GM19452 (cell line): Measurements from ENCODE around the gene KCNJ15.
"Not testable (repeated sequence)": the region's sequence is repeated elsewhere in the genome, so short reads cannot be mapped to it uniquely, and the experiment has no call there.

Experiments used
- ATAC-seq: cut with Tn5 transposase; IDR thresholded peaks from one replicate; pipeline ENCODE4 v1.9.1; 2021; ENCODE audit not compliant: unreplicated experiment

The KCNJ15 gene

DNA sequence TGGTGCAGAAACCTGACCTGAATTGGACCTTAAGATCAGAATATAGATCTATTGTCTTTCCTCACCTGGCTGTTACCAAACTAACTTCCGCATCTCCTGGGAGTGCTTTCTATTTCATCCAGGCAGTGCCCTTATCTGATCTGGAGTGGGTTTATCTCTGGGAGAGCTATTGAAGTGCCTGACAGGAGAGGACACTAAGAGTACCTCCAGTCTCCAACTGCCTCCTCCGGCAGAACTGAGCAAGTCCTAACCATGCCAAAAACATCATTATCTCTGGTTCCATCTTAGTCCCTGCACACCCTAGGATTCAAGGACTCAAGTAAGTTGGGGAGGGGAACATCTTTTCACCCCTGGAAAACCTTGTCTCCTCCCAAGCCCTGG is 12.4 kb upstream of the KCNJ15 start:
- no peak for ATAC-seq

DNA sequence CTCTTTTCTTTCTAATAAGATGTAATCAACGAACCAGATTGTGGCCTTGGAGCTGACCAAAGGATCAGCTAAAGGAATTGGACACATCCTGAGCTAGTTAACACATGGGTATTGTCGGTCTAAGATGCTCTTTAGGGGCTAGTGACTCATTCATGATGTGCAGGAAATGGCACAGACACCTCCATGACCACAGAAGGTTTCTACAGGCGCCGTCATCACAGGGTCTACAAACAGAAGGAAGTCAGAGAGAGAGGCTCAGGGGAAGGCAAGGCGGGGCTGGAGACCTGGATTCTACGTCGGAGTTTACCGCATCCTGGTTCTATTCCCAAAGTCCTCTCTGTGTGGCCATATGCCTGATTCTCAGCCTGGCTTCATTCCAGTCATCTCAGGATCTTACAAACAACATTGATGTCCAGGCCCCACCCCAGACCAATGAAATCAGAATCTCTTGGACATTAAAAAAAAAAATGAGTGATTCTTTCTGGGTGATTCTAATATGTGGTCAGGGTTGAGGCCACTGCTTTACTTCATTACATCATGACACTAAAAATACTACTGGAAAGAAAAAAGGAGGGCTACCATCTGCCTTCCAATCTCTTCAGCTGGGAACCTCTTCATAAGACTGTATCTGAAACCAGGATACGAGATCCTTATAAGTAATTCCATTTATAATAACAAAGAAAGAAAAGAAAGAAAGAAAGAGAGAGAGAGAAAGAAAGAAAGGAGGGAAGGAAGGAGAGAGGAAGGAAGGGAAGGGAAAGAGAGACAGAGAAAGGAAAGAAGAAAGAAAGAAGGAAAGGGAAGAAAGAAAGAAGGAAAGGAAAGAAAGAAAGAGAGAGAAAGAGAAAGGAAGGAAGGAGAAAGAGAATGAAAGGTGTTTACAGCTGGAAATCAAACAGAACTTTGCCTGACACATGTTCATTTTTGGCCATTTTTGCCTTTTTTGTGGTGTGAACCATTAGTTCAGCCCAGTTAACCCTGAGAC is 11.6 kb upstream of the KCNJ15 start:
- peak; percentile 85 for ATAC-seq

DNA sequence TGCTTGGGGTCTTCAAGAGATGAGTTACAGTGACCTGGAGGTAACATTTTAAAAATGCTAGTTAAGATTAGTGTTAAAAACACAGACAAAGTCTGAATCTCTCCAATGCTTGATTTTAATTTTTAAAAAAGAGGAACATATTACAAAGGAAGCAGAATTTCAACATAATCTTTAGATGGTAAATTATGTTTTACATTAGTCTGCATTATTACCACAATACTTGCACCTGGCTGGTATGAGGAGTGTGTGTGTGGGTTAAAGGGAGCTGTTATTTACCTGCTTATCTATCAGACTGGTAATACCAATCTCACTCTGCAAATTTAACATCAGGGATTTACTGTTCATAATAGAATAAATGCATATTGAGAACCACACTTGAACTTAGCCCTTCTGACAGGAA is 10.3 kb upstream of the KCNJ15 start:
- no peak for ATAC-seq

DNA sequence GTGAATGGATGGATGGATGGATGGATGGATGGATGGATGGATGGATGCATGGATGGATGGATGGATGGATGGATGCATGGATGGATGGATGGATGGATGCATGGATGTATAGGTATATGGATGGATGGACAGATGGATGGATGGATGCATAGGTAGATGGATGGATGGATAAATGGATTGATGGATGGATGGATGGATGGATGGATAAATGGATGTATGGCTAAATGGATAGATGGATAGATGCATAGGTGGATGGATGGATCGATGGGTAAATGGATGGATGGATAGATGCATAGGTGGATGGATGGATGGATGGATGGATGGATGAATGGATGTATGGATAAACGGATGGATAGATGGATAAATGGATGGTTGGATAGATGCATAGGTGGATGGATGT is 9.7 kb upstream of the KCNJ15 start:
- not testable (repeated sequence) for ATAC-seq

DNA sequence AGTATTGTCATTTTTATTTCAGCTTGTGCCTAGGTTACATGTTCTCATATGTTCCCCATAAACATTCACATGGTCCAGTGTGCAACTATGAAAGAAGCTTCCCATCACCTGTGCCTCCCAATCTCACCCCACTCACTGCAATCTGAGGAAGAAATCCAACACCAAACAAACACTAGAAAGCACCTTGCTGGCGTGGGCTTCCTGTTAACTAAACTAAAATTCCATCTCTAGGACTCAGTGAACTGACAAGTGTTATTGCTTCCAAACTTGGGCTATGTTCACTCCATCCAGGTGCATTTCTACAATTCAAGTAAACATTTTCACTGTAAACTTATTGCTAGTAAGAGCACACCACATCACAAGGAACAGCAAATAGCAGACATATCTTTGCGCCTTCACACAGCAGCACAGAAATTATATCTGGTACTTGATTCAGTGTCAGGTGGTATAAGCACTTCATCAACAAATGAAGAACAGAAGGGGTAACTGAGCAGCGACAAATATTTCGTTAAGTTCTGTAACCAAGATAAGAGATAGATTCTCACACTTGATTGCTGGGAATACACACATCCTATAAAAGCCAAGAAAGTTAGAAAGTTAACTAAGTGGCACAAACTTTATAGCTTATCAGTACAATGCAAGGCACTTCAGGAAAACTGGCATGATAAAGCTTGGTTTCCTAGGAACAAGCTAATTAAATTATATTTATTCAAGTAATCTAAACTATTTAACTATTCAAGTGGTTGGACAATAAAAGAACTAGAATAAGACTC is 8.9 kb upstream of the KCNJ15 start:
- no peak for ATAC-seq

DNA sequence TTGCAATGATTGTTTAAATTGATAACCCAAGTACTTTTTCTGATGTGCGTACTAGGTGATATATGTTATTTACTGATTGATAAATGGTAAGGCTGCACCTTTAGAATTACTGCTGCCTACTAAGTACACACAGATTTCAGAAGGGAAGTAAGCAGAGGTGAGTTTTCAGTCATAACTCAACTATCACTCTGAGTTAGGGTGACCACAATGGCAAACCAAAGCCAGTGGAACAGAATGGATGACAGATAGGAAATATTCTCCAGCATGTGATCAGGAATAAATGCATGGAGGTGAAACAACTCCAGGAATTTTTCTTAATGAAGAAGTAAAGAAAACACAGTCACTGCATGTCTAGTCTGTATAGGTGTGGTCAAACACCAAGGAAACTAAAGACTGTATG is 7.5 kb upstream of the KCNJ15 start:
- ATAC-seq, result peak; percentile 74

DNA sequence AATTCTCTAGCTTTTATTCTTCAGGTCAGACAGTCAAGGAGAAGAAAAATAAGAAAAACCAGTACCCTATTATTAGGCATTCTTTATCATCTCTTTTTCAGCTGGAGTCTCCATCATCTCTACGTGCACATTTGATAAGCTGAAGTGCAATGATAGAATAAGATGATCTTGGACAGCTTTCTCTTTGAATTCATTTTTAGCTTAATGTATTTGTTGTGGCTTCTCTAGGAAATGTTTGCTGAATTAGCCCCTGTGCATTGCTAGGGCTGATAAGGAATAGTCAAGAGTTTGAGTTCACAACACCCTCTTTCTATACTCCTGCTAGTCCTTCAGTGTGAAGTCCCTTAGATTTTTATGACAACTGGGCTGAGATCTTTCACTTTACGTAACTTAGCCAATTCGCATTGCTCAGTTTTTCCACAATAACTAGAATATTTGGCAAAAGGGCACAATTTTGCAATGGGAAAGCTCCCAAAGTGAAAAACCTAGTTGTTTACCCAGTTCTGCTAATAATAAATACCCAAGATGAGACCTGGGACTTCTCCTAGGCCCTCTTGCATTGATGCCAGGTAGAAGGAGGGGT is 7.0 kb upstream of the KCNJ15 start:
- no peak for ATAC-seq

DNA sequence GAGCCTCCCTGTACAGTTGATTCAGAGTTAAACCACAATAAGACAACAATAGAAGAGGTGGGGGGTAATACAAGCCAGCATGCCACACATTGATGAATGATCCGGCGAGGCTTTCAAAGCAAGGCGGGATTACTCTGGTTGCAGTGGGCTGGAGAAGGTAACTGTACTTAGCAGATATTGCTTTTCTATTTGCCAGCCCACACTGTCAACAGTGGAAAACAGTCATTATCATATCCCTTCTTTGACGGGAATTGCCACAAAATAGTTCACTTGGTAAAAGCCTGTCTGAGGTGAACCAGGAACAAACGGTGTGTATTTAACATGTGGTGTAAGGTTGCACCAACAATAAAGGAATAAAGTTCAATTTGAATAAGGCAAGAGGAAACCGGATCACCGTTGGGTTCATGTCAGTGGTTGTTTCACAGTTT is 5.8 kb upstream of the KCNJ15 start:
- no peak for ATAC-seq

DNA sequence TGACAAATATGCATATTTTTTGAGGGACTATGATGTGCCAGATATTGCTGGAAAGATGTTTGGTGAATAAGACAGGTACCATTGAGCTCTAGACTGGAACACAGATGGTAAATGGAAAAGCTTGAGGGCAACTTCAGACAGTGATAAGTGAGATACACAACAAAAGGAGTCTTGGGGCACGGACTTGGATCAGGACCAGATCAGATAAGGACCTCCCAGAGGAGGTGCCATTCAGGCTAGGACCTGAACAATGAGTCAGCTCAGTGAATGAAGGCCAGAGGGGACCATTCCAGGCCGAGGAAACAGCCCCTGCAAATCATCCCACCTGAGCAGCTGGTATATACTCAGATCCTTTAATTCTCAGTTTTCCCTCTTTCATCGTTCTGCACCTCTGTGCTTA is 1.8 kb upstream of the KCNJ15 start:
- no peak for ATAC-seq

DNA sequence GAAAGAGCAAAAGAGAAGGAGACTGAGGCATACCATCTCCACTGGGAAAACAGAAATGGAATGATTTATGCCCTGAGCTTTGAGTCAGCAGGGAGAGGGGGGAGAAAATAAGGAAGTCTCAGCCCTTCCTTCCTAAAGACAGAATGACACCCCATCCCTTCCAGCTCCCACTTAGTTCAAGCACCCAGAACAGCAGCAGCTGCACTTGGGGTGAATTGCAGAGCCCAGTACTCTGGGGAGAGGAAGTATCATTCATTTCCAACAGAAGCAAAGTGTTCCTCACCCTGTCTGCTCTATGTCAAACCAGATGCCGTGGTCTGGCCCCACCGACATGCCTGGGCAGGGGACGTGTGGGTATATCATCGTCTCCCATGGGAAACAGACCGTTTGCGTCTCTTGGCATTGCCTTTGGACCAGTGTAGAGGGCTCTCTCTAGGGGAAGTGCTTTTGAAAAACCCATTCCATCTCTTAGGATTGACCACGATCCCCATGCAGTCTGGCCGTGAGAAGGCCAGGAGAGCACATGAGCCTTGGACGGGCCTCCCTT is 1.1 kb upstream of the KCNJ15 start:
- ATAC-seq, result no peak

DNA sequence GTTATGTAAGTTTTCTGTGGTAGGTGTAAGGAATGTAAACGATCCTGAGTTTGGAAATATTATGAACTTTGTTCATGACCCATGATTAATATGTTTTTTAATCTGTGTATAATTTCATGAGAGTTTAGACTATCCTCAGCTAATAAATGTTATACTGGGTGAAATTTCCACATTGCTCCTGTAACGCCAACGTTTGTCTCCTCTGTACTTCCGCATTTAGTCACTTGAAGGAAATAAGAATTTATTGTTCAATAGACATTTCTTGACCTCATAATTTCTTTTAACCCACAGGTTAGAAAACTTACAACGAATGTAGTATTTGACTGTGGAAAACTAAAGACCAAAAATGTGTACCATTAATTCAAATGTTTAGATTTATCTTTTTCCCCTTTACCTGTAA is 876 bp downstream of the KCNJ15 start:
- no peak for ATAC-seq

DNA sequence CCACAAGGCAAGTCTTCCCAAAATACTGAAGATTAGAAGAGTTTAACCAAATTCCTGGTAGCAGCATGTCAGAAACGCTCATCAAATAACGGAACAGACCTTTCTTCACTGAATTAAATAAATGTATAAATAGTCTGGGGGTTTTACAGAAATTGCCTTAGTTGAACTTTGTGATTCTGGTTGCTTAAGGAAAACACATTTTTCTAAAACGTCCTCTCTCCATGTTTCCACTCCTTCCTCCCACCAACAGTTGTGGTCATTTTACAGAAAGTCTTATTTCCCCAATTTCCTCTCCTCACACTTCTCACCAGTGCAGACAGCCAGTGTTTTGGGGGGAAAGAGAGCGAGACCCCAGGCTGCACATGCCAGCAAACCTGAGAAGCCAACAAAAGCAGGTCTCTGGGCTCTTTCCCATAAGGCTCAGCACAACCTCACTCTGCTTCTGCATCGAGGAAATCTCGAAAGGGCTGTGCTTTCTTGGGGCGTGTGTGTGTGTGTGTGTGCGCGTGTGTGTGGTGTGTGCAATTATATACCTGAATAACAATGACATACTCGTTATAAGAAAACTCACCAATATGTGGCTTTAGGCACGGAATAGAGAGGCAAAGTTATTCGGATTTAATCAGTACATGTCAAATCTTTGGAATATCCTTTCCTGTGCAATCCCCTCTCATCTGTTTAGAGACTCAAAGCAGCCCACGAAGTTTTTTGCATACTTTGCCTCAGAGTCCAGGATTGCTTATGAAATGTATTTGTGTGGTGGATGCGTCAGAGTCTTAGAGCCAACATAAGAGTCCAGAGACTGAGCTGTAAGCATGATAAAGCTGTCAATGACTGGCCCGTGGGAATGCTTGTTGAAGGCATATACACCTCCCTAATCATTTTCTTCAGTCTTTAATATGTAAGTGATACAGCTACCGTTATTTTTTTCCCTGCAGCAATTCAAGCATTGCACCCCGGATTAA is 2.0 kb downstream of the KCNJ15 start:
- ATAC-seq, result no peak

DNA sequence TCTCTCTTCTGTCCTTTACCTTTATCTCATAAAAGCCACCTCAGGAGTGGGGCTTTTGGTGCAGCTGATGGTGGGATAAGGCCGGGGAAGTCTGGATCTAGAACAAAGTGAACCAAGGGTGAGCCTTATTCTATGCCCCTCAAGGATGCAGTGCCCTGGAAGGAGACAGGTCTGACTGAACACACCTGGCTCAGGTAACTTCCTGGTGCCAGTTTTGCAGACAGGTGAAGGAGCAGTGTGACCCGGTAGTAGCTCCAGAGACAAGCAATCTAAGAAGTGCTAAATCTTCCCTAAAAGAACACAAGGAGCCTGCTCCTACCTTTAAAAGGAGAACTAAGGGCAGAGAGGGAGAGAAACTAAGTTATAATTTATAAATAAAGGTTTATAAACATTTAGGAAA is 2.9 kb downstream of the KCNJ15 start:
- no peak for ATAC-seq

DNA sequence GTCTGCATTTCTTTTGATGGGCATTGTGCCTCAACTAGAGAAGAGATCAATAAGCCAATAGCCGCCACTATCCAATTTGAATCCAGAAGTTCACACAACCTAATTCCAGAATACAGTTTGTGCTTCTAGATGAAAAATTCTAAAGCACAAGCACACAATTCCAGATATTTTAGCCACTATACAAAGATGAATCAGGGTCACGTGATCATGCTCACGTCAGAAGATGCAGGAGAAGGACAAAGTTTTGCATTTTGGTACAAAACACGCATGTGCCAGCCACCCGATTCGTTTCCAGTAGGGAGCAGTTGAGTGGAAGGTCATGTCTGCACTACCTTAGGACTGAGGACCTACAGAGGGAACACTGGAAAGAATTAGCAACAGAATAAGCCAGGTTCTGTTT is 3.6 kb downstream of the KCNJ15 start:
- no peak for ATAC-seq

DNA sequence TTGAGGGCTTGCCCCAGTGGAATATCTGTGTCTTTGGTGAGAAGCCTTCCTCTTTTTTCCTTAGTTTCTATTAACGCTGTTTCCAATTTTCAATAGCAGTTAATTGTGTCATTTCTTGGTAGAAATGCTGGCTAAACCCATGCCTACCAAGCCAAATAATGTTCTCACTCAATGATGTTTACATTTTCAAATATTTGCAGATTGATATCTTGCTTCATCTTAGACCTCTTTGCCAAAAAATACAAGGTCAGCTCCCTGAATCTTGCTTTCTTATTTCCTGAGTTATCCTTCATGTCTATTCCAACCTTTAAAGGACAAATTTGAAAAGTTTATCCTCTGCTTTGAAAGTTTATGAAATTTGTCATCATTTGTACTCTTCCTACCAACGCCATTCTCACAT is 5.1 kb downstream of the KCNJ15 start:
- ATAC-seq, result no peak

DNA sequence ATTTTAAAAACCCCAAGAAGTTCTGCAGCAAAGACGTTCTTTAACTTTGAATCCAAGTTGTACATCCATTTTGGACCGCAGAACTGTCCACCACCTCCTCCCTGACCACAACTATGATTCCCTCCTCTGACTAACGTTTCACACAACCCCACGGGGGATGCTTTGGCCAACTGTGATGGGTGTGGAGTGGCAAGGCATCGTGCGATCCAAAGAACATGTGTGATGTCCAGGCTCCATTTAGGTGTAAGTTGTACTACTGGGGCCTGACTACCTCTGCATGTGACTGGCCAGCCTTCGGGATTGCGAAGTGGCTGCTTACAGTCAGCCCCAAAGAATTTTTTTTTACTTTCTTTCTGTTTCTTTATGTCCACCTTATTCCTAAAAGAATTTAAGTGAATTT is 6.7 kb downstream of the KCNJ15 start:
- ATAC-seq, result no peak

DNA sequence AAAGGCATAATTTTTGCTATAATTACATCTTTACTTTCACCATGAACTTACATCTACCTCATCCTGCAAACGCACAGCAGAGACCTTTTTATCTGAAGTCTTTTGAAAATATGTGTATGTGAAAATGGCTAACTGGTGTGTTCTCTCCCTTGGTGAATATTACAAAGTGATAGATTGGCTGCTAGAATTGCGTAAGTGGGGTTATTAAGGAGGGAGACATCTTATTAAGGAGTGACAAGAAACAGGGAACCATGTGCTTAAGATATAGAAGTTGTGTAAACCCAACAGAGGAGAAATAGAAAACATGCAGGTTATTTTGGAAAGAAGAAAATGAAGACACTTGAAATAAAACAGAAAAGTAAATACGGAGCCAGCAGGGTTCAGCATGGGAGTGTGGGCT is 7.8 kb downstream of the KCNJ15 start:
- ATAC-seq, result no peak

DNA sequence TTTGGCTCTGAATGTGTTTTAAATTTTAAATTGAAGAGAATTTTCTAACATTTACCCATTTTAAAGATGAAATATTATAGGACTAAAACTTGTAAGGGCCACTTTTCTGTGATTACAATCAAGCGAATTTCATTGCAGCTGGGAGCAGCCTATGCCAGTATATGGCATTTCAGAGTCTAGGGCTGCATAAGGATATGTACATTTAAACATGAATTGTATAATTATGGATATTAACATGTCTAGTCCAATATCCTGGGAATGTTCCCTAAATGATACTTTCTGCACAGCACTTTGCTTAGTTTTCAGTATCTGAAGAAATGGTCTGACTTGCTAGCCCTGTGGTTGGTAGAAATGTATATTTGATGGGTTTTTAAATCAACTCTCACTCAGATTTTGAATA is 8.4 kb downstream of the KCNJ15 start:
- ATAC-seq, result no peak

DNA sequence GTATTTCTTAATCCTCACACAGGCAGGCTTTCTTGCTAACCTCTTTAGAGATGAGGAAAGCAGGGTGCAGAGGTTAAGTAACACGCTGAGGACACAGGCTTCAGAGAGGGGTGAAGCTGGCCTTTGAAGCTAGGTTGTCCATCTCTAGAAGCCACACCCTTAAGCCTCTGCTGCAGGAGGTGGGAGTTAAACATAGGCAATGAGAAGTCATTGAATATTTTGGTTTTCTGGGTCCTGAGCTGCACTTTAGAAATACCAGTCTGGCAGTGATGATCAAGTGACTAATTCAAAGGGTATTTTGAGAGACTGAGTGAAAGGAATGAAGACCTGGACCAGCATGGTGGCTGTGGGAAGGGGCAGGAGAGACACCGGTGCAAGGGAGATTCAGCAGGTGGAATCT is 9.9 kb downstream of the KCNJ15 start:
- no peak for ATAC-seq

DNA sequence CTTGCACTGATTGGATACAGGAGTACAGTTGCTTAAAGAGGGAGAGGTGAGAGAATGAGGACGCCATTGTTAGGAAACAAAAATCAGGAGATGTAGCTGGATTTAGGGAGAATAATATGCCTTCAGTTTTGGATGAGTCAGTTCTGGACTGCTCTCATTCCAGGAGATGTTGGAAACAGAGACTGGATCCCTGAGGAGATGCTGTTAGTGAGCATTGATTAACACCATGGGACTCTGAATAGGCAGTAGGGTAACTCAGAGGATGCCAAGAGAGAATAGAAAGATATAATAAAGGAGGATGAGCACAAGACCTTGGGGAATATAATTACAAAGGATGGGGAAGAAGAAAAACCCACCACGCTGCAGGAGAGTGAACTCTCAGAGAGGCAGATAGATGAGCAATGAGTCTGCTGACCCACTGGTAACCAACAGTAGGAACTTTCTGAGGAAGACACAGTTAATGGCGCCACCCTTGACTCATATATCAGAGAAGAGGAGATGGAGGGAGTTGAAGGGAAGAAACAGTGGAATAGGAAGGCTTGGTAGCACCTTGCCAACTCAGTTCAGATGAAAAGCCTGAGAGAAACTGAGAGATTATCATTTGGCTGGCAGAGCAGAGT is 10.5 kb downstream of the KCNJ15 start:
- no peak for ATAC-seq
